Measurements from ENCODE around the gene COL13A1. TPM values are rescaled to one million over a fixed set of nuclear protein-coding genes. Genes with fewer than 3 reads are reported as not detected.

The COL13A1 gene
- polyA plus RNA-seq, 1 experiment: 11.9 TPM

DNA sequence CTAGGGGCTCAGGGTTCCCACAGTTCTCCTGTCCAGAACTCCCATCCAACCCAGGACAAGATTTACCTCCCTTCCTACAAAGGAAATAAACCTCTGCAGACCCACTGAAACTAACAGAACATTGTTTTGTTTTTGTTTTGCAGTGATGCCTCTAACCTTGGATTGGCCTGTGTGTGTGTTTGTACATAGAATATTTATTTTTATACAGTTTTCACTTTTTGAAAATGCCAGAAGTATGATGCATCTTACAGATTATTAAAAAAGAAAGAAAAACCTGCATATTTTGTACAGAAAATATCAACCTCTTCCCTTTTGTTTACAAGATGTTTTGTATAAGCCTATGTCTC is 156.8 kb downstream of the COL13A1 start:
- Histone ChIP-seq H3K27me3 (ENCODE audit: control insufficient read depth, insufficient read depth, low read length) (no peaks in the 10 kb centered on the region; the same call in 1 of the 2 replicates), H3K4me3 (ENCODE audit: low read depth, low read length) (no peak overlapping the region), H3K36me3 (ENCODE audit: control insufficient read depth, insufficient read depth, low read length) (no peaks in the 10 kb centered on the region)
- DNase-seq (ENCODE audit: low read depth): no peak
- TF ChIP-seq, protein P1, sequence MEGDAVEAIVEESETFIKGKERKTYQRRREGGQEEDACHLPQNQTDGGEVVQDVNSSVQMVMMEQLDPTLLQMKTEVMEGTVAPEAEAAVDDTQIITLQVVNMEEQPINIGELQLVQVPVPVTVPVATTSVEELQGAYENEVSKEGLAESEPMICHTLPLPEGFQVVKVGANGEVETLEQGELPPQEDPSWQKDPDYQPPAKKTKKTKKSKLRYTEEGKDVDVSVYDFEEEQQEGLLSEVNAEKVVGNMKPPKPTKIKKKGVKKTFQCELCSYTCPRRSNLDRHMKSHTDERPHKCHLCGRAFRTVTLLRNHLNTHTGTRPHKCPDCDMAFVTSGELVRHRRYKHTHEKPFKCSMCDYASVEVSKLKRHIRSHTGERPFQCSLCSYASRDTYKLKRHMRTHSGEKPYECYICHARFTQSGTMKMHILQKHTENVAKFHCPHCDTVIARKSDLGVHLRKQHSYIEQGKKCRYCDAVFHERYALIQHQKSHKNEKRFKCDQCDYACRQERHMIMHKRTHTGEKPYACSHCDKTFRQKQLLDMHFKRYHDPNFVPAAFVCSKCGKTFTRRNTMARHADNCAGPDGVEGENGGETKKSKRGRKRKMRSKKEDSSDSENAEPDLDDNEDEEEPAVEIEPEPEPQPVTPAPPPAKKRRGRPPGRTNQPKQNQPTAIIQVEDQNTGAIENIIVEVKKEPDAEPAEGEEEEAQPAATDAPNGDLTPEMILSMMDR (IDR thresholded peaks at IDR 0.05; ENCODE audit: insufficient read depth, low read depth, low read length): no peak
- ChIA-PET POLR2A (no interaction called here), CTCF (interaction anchor here (0.8 to 4.2 kb wide), 39 partner anchors 9 to 443 kb away, joined by 3 to 51 read pairs (median 4); partner anchors contain the start of gene TYSND1)

DNA sequence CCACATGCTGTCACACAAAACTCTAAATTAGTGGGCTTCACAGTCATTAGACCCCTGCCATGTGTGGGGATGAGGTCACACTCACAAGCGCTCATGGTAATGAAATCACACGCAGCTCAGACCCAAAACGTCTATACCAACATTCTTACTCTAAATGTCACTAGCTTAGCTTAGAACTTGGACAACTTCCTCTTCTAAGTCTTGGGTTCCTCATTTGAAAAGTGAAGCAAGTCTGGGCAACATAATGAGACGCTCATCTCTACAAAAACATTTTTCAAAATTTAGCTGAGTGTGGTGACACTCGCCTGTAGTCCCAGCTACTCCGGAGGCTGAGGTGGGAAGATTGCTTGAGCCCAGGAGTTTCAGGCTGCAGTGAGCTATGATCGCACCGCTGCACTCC is 158.2 kb downstream of the COL13A1 start:
- no peaks in the 10 kb centered on the region; the same call in 1 of the 2 replicates for H3K27me3 ChIP-seq (ENCODE audit: control insufficient read depth, insufficient read depth, low read length)
- ChIA-PET CTCF (interaction anchor here (0.5 to 4.2 kb wide), 10 partner anchors 9 to 318 kb away, joined by 4 to 51 read pairs (median 15); no protein-coding TSS in a partner anchor), POLR2A (no interaction called here)

DNA sequence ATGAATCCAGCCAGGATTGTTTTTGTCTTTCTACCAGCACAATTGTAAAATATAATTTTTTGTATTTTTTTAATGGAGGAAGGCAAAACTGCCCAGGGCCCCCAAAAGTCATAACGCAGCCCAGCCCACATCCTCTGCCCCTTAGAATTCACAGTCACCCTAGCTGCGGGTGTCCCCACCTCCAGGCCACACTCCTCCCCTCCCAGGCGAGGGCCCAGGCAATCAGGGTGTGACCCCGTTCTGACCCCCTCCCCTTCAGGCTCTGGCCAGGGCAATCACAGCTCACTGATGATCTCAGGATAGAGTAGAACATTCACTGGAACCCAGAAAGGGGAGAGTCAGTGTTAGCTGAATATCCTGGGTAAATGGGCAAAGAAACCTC is 158.9 kb downstream of the COL13A1 start:
- POLR2A ChIA-PET: no interaction called here
- CTCF ChIA-PET: interaction anchor here (0.5 to 4.2 kb wide), 8 partner anchors 9 to 319 kb away, joined by 3 to 51 read pairs (median 12); no protein-coding TSS in a partner anchor

More for the DNA sequence above, 158.2 kb downstream of the COL13A1 start:
- DNase-seq (ENCODE audit: low read depth): no peak
- TF ChIP-seq, protein P1 (IDR thresholded peaks at IDR 0.05; ENCODE audit: insufficient read depth, low read depth, low read length): no peak
- no peak overlapping the region for H3K4me3 ChIP-seq (ENCODE audit: low read depth, low read length)
- no peaks in the 10 kb centered on the region for H3K36me3 ChIP-seq (ENCODE audit: control insufficient read depth, insufficient read depth, low read length)

DNA sequence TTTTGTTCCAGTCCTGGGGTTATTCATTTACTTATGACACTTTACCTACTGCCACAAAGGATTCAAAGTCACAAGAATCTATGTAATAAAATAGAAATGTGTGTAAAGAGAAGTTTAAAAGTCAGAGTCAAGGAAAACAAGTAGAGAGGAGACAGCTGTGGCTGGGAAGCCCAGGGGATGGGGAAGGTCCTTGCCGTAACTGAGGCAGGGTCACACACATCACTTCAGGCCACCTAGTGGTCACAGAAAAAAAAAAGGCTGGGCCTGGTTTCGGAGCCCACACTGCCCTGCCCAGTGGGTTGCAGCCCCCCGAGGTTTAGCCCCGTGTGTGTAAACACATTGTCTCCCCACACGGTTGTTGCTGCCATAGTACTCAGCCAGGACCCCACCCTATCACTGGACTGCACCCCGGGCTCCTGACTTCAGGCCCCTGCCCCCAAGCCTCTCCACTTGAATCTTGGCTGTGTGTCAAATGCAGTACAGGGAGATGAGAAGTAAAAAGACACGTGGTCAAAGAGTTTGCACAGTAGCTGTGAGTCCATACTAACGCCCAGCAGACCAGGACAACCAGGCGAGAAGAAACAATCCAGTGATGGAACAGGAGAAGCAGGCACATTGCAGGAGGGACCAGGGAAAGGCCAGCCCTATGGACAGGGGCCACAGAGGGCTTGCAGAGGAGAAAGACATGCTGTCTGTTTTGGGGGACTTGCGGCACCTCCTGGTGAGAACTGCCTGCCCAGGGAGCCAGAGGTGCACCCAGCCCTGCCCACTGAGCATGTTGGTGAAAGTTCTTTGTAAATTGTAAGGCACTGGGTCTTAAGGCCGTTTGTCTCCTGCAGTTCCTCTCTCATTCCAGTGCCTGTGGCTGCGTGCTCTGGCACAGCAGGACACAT is 159.5 kb downstream of the COL13A1 start:
- no peak for DNase-seq (ENCODE audit: low read depth)
- TF ChIP-seq, protein P1 (IDR thresholded peaks at IDR 0.05; ENCODE audit: insufficient read depth, low read depth, low read length): peak; percentile 40
- no peak overlapping the region for H3K4me3 ChIP-seq (ENCODE audit: low read depth, low read length)
- no peaks in the 10 kb centered on the region; the same call in 1 of the 2 replicates for H3K27me3 ChIP-seq (ENCODE audit: control insufficient read depth, insufficient read depth, low read length)
- POLR2A ChIA-PET: no interaction called here
- no peaks in the 10 kb centered on the region for H3K36me3 ChIP-seq (ENCODE audit: control insufficient read depth, insufficient read depth, low read length)
- CTCF ChIA-PET: interaction anchor here (0.7 to 4.2 kb wide), 5 partner anchors 8 to 188 kb away, joined by 3 to 33 read pairs (median 12); no protein-coding TSS in a partner anchor

More for the DNA sequence above, 158.9 kb downstream of the COL13A1 start:
- no peak for DNase-seq (ENCODE audit: low read depth)
- Histone ChIP-seq H3K27me3 (ENCODE audit: control insufficient read depth, insufficient read depth, low read length) (no peaks in the 10 kb centered on the region; the same call in 1 of the 2 replicates), H3K4me3 (ENCODE audit: low read depth, low read length) (no peak overlapping the region), H3K36me3 (ENCODE audit: control insufficient read depth, insufficient read depth, low read length) (no peaks in the 10 kb centered on the region)
- TF ChIP-seq, protein P1 (IDR thresholded peaks at IDR 0.05; ENCODE audit: insufficient read depth, low read depth, low read length): no peak

All from BJ (cell line).